ENCODE data around the gene ANGPTL4. TPM values are rescaled to one million over a fixed set of nuclear protein-coding genes. Genes with fewer than 3 reads are reported as not detected.

Gene ANGPTL4
- total and polyA plus RNA-seq, 2 of the 13 experiments (the other 11 are each of a cell fraction or from before 2014, with no cell fraction given), result 0.80 to 21.7 TPM

GRCh38 chr19:8361921-8362793 is 1.8 kb upstream of the ANGPTL4 start (continued):
- 0 out of 2 replicates have a peak, but pooled peaks have one; percentile 75 for TF ChIP-seq FUBP1 (CRISPR knock-in tag; IDR thresholded peaks at IDR 0.05; ENCODE audit: borderline replicate concordance)
- no peak for TF ChIP-seq ZNF337 (CRISPR knock-in tag; IDR thresholded peaks at IDR 0.05; ENCODE audit: borderline replicate concordance, low read depth)
- TF ChIP-seq ZNF205 (CRISPR knock-in tag; IDR thresholded peaks at IDR 0.05), result no peak
- no peak for TF ChIP-seq AKAP8 (CRISPR knock-in tag; IDR thresholded peaks at IDR 0.05)
- TF ChIP-seq NFE2L2 (IDR thresholded peaks at IDR 0.05; ENCODE audit: low read length), result no peak
- TF ChIP-seq, protein P1, sequence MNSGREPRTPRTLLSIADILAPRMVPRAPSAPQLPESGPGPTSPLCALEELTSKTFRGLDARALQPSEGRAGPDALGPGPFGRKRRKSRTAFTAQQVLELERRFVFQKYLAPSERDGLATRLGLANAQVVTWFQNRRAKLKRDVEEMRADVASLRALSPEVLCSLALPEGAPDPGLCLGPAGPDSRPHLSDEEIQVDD (CRISPR knock-in tag; IDR thresholded peaks at IDR 0.05; ENCODE audit: borderline replicate concordance), result no peak
- TF ChIP-seq ZNF652 (CRISPR knock-in tag; IDR thresholded peaks at IDR 0.05; ENCODE audit: borderline replicate concordance, low read depth), result no peak
- TF ChIP-seq ZSCAN31 (CRISPR knock-in tag; IDR thresholded peaks at IDR 0.05; ENCODE audit: low read depth), result no peak
- TF ChIP-seq THAP7 (CRISPR knock-in tag; IDR thresholded peaks at IDR 0.05), result no peak
- no peak for TF ChIP-seq EEA1 (CRISPR knock-in tag; IDR thresholded peaks at IDR 0.05; ENCODE audit: borderline replicate concordance)
- no peak for TF ChIP-seq PRMT3 (CRISPR knock-in tag; IDR thresholded peaks at IDR 0.05; ENCODE audit: borderline replicate concordance, low read depth)
- no peak for TF ChIP-seq ISL2 (CRISPR knock-in tag; IDR thresholded peaks at IDR 0.05)
- no peak for TF ChIP-seq FOXA1 (IDR thresholded peaks at IDR 0.05)
- no peak for TF ChIP-seq FOXA1 (CRISPR knock-in tag; IDR thresholded peaks at IDR 0.05)
- TF ChIP-seq THAP9 (CRISPR knock-in tag; IDR thresholded peaks at IDR 0.05; ENCODE audit: borderline replicate concordance), result no peak
- TF ChIP-seq NR1H2 (CRISPR knock-in tag; IDR thresholded peaks at IDR 0.05; ENCODE audit: borderline replicate concordance, low read depth), result no peak
- TF ChIP-seq MAF1 (CRISPR knock-in tag; IDR thresholded peaks at IDR 0.05; ENCODE audit: borderline replicate concordance), result no peak
- peak in 1 of 2 experiments; percentile 38; a peak in 1 of 4 replicates for TF ChIP-seq HMGXB4 (CRISPR knock-in tag; IDR thresholded peaks at IDR 0.05; ENCODE audit: borderline replicate concordance in 1 of 2, low read depth in 1 of 2)
- TF ChIP-seq MIER3 (CRISPR knock-in tag; IDR thresholded peaks at IDR 0.05; ENCODE audit: borderline replicate concordance), result 0 out of 2 replicates have a peak, but pooled peaks have one; percentile 19
- TF ChIP-seq SMC3 (IDR thresholded peaks at IDR 0.05; ENCODE audit: low read length), result no peak
- no peak for TF ChIP-seq ZNF841 (CRISPR knock-in tag; IDR thresholded peaks at IDR 0.05; ENCODE audit: borderline replicate concordance)
